Loucy (cell line): Measurements from ENCODE around the gene CACNA2D3.

Experiments
- H2AFZ ChIP-seq: fragments of 200-600 bp; sonication (generic); 2 replicates; pipeline ENCODE4 v1.6.0; 2016; ENCODE audit warnings: antibody characterized with exemption, mild to moderate bottlenecking, low read length, moderate library complexity
- H3F3A ChIP-seq: fragments of 200-600 bp; 2 replicates; pipeline ENCODE4 v1.6.0; 2016; ENCODE audit warnings: antibody characterized with exemption, low read depth, mild to moderate bottlenecking
- H3K27me3 ChIP-seq: fragments of 200-600 bp; sonication (generic); 2 replicates; pipeline ENCODE4 v1.6.1; 2014; ENCODE audit warnings: low read length, mild to moderate bottlenecking; ENCODE audit not compliant: insufficient read depth, poor library complexity, severe bottlenecking
- H3K36me3 ChIP-seq: fragments of 200-600 bp; sonication (generic); 2 replicates; pipeline ENCODE4 v1.6.1; 2016; ENCODE audit warnings: low read length; ENCODE audit not compliant: insufficient read depth
- H3K4me1 ChIP-seq: fragments of 200-600 bp; sonication (generic); 2 replicates; pipeline ENCODE4 v1.5.1; 2014; ENCODE audit warnings: low read length, mild to moderate bottlenecking; ENCODE audit not compliant: insufficient read depth, poor library complexity, severe bottlenecking
- H3K4me2 ChIP-seq: fragments of 200-600 bp; sonication (generic); 2 replicates; pipeline ENCODE4 v1.6.0; 2014; ENCODE audit warnings: antibody characterized with exemption, low read length, low read depth, mild to moderate bottlenecking; ENCODE audit not compliant: poor library complexity, severe bottlenecking
- H3K4me3 ChIP-seq: fragments of 200-600 bp; sonication (generic); 2 replicates; pipeline ENCODE4 v1.5.1; 2014; ENCODE audit warnings: low read length, mild to moderate bottlenecking, mixed read lengths; ENCODE audit not compliant: poor library complexity, severe bottlenecking
- H3K79me2 ChIP-seq: fragments of 200-600 bp; sonication (generic); 2 replicates; pipeline ENCODE4 v1.6.1; 2014; ENCODE audit warnings: low read length; ENCODE audit not compliant: insufficient read depth
- H3K9ac ChIP-seq: fragments of 200-600 bp; sonication (generic); 2 replicates; pipeline ENCODE4 v1.6.0; 2014; ENCODE audit warnings: mild to moderate bottlenecking, low read depth, low read length, moderate library complexity; ENCODE audit not compliant: poor library complexity, severe bottlenecking
- H3K9me2 ChIP-seq: fragments of 200-600 bp; sonication (generic); replicated peaks from 2 replicates; pipeline ENCODE4 v1.6.1; 2016; ENCODE audit warnings: low read depth, low read length, mixed read lengths
- H3K9me3 ChIP-seq: fragments of 200-600 bp; sonication (generic); 2 replicates; pipeline ENCODE4 v1.6.1; 2014; ENCODE audit warnings: mild to moderate bottlenecking, antibody characterized with exemption, low read length, low read depth; ENCODE audit not compliant: insufficient read depth
- H4K20me1 ChIP-seq: fragments of 200-600 bp; sonication (generic); 2 replicates; pipeline ENCODE4 v1.6.0; 2014; ENCODE audit warnings: antibody characterized with exemption, low read length, mild to moderate bottlenecking; ENCODE audit not compliant: insufficient read depth, poor library complexity, severe bottlenecking
- CTCF ChIP-seq: fragments of 200-600 bp; sonication (generic); conservative IDR thresholded peaks from 2 replicates; pipeline ENCODE4 v1.5.1; 2014; ENCODE audit warnings: mild to moderate bottlenecking, antibody characterized with exemption, low read length
- EZH2phosphoT487 ChIP-seq: fragments of 200-600 bp; IDR thresholded peaks from 2 replicates; pipeline ENCODE4 v1.6.1; 2018; ENCODE audit warnings: antibody characterized with exemption, mild to moderate bottlenecking, moderate library complexity, borderline replicate concordance

The CACNA2D3 gene

GRCh38 chr3:54776601-54777000 lies 654.2 kb downstream of the CACNA2D3 start:
- Histone ChIP-seq H3K9me2 (no peaks in the 10 kb centered on the region), H3K9ac (no peak overlapping the region), H3F3A (no peaks in the 10 kb centered on the region), H3K27me3 (no peaks in the 10 kb centered on the region), H4K20me1 (no peaks in the 10 kb centered on the region), H3K9me3 (no peaks in the 10 kb centered on the region), H2AFZ (no peak overlapping the region), H3K36me3 (no peaks in the 10 kb centered on the region), H3K79me2 (no peaks in the 10 kb centered on the region), H3K4me1 (no peaks in the 10 kb centered on the region), H3K4me2 (no peak overlapping the region), H3K4me3 (no peak overlapping the region)
- no peak for TF ChIP-seq EZH2phosphoT487
- no peak for TF ChIP-seq CTCF

- H3K4me2 ChIP-seq = no peak overlapping the region
- no peak overlapping the region for H2AFZ ChIP-seq
- H3K9me2 ChIP-seq = no peaks in the 10 kb centered on the region
- no peak overlapping the region for H3K4me3 ChIP-seq
- no peaks in the 10 kb centered on the region for H3F3A ChIP-seq
- no peaks in the 10 kb centered on the region for H3K4me1 ChIP-seq
- no peaks in the 10 kb centered on the region for H3K36me3 ChIP-seq
- H3K27me3 ChIP-seq = no peaks in the 10 kb centered on the region
- no peaks in the 10 kb centered on the region for H3K79me2 ChIP-seq
- no peaks in the 10 kb centered on the region for H3K9me3 ChIP-seq
- no peaks in the 10 kb centered on the region for H4K20me1 ChIP-seq
- H3K9ac ChIP-seq = no peak overlapping the region
- TF ChIP-seq EZH2phosphoT487 (no peak), CTCF (no peak)
Measured at GRCh38 chr3:54777141-54777540, 654.8 kb downstream of the CACNA2D3 start.

GRCh38 chr3:54780336-54780735 lies 658.0 kb downstream of the CACNA2D3 start:
- H3F3A ChIP-seq = no peaks in the 10 kb centered on the region
- TF ChIP-seq EZH2phosphoT487 (no peak), CTCF (no peak)
- no peak overlapping the region for H3K4me2 ChIP-seq
- H3K9me2 ChIP-seq = no peaks in the 10 kb centered on the region
- H3K4me3 ChIP-seq = no peak overlapping the region
- no peaks in the 10 kb centered on the region for H3K36me3 ChIP-seq
- H3K27me3 ChIP-seq = no peaks in the 10 kb centered on the region
- H3K79me2 ChIP-seq = no peaks in the 10 kb centered on the region
- no peaks in the 10 kb centered on the region for H3K4me1 ChIP-seq
- H3K9me3 ChIP-seq = no peaks in the 10 kb centered on the region
- H2AFZ ChIP-seq = no peak overlapping the region
- H4K20me1 ChIP-seq = no peaks in the 10 kb centered on the region
- no peak overlapping the region for H3K9ac ChIP-seq
